HepG2 (cell line): ENCODE results near the gene NFATC3. TPM values are rescaled to one million over a fixed set of nuclear protein-coding genes. Genes with fewer than 3 reads are reported as not detected.

Experiments
- AFF4 ChIP-seq: sonication (generic); formaldehyde crosslinking; IDR thresholded peaks from 2 replicates; pipeline ENCODE4 v1.4.0; 2020; ENCODE audit warnings: missing genetic modification reagents
- HNRNPUL1 ChIP-seq: fragments of 200-400 bp; formaldehyde crosslinking; IDR thresholded peaks from 2 replicates; pipeline ENCODE4 v1.6.1; 2017; ENCODE audit warnings: low read depth, mild to moderate bottlenecking, low read length, moderate library complexity
- KDM5B ChIP-seq: sonication (generic); formaldehyde crosslinking; IDR thresholded peaks from 2 replicates; pipeline ENCODE4 v1.4.0; 2020; ENCODE audit warnings: missing genetic modification reagents, mild to moderate bottlenecking, borderline replicate concordance
- KIAA2018 ChIP-seq: sonication (generic); formaldehyde crosslinking; IDR thresholded peaks from 2 replicates; pipeline ENCODE4 v1.5.0; 2020; ENCODE audit warnings: mild to moderate bottlenecking, missing genetic modification reagents, borderline replicate concordance
- MZF1 ChIP-seq: sonication (generic); formaldehyde crosslinking; IDR thresholded peaks from 2 replicates; pipeline ENCODE4 v1.8.1; 2023; ENCODE audit warnings: mild to moderate bottlenecking, missing genetic modification reagents, borderline replicate concordance
- TBL1XR1 ChIP-seq: fragments of 150-350 bp; IDR thresholded peaks from 2 replicates; pipeline ENCODE4 v1.6.1; 2014; ENCODE audit warnings: borderline replicate concordance, low read length; ENCODE audit not compliant: partially characterized antibody
- TSC22D2 ChIP-seq: sonication (generic); formaldehyde crosslinking; IDR thresholded peaks from 2 replicates; pipeline ENCODE4 v1.5.1; 2020; ENCODE audit warnings: missing genetic modification reagents, mild to moderate bottlenecking, borderline replicate concordance
- ZBTB43 ChIP-seq: sonication (generic); formaldehyde crosslinking; conservative IDR thresholded peaks from 2 replicates; pipeline ENCODE4 v1.4.0; 2020; ENCODE audit warnings: missing genetic modification reagents
- ZNF234 ChIP-seq: sonication (generic); formaldehyde crosslinking; conservative IDR thresholded peaks from 2 replicates; pipeline ENCODE4 v1.5.1; 2020; ENCODE audit warnings: mild to moderate bottlenecking, missing genetic modification reagents
- ZNF414 ChIP-seq: sonication (generic); formaldehyde crosslinking; IDR thresholded peaks from 2 replicates; pipeline ENCODE4 v1.5.0; 2020; ENCODE audit warnings: missing genetic modification reagents
- ZNF567 ChIP-seq: sonication (generic); formaldehyde crosslinking; IDR thresholded peaks from 2 replicates; pipeline ENCODE4 v1.8.1; 2023; ENCODE audit warnings: mild to moderate bottlenecking, missing genetic modification reagents, borderline replicate concordance
- ZNF772 ChIP-seq: sonication (generic); formaldehyde crosslinking; IDR thresholded peaks from 2 replicates; pipeline ENCODE4 v1.5.0; 2020; ENCODE audit warnings: mild to moderate bottlenecking, missing genetic modification reagents
- polyA plus RNA-seq, 8 experiments: library from polyadenylated mRNA; depleted of rRNA in 3 of 8; stranded (reverse) in 7 of 8; unstranded in 1 of 8; fragments of >200 nt; fragmentation: Illumina TruSeq in 4 of 8; extraction: Trizol in 4 of 8; gene quantifications; 2 replicates each; pipeline versions ENCODE4 v1.2.1 to v1.2.3, GENCODE V29; 2011 to 2016; ENCODE audit warnings: low read depth in 4 of 8, missing spikeins in 1 of 8, mixed read lengths in 1 of 8; ENCODE audit not compliant: insufficient read depth in 1 of 8
- total RNA-seq, 5 experiments: library from RNA; depleted of rRNA; stranded (reverse); fragments of >200 nt; fragmentation: Illumina TruSeq; extraction: Trizol; gene quantifications; 2 replicates each; pipeline ENCODE4 v1.2.3, GENCODE V29; 2016; ENCODE audit warnings: low read depth in 1 of 5

Gene NFATC3
- total and polyA plus RNA-seq, 2 of the 13 experiments (the other 11 are each of a cell fraction or from before 2014, with no cell fraction given) = 52.6 to 62.7 TPM

- TF ChIP-seq ZBTB43 (CRISPR knock-in tag) (no peak), ZNF772 (CRISPR knock-in tag) (no peak), TSC22D2 (CRISPR knock-in tag) (no peak), TBL1XR1 (no peak), AFF4 (CRISPR knock-in tag) (no peak; the same call in 1 of the 2 replicates), KIAA2018 (no peak), MZF1 (no peak), HNRNPUL1 (no peak), ZNF234 (CRISPR knock-in tag) (no peak), KDM5B (no peak), ZNF567 (0 out of 2 replicates have a peak, but pooled peaks have one; percentile 21), ZNF414 (CRISPR knock-in tag) (no peak)
Observed at GRCh38 chr16:68113059-68113761, 28.0 kb downstream of the NFATC3 start (continued).
